Stimulated activated CD8-positive, alpha-beta memory T cell treated with anti-CD3 and anti-CD28 coated beads, Interleukin-7, amount 100 ng/mL, for 1 hour (primary cell): ENCODE measurements around the gene ASPSCR1.
"Not testable (repeated sequence)": the region's sequence is repeated elsewhere in the genome, so short reads cannot be mapped to it uniquely, and the experiment has no call there.

Source experiments
- DNase-seq, 2 donors: peaks; one replicate each; pipeline ENCODE4 v3.0.0-alpha.2; 2020; ENCODE audit warnings: low read depth in 2 of 2

Gene ASPSCR1

GRCh38 chr17:81941484-81942166, 35.8 kb upstream of the ASPSCR1 start:
- DNase-seq, result no peak

DNA sequence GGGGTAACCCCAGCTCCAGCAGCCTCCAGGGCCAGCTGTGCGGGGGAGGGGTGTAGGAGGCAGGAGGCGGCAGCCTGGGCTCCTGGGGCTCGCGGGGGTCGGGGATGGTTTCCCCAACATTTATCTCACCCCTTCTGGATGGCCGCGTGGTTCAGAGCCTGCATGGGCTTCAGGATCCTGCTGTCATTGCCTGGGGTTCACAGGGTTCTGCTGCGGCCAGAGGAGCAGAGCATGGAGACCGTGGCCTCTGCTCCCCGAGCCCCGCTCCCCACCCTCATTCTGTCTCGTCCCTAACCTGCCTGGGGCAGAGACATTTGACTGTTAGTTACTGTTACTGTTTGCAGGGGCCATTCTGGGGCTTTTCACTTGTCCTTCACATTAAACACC, 35.3 kb upstream of the ASPSCR1 start:
- DNase-seq, result no peak

GRCh38 chr17:81944858-81945257, 32.6 kb upstream of the ASPSCR1 start:
- no peak for DNase-seq

GRCh38 chr17:81947189-81947588, 30.2 kb upstream of the ASPSCR1 start, which contains the start of gene MYADML2:
Gene MYADML2 (minus strand): TSS chr17:81947233. CDS start chr17:81941741, 5,492 bp downstream.
- no peak for DNase-seq

GRCh38 chr17:81948635-81949378, 28.6 kb upstream of the ASPSCR1 start:
- DNase-seq, result no peak

- no peak for DNase-seq
These were observed 26.9 kb upstream of the ASPSCR1 start for GRCh38 chr17:81950501-81950900.

DNA sequence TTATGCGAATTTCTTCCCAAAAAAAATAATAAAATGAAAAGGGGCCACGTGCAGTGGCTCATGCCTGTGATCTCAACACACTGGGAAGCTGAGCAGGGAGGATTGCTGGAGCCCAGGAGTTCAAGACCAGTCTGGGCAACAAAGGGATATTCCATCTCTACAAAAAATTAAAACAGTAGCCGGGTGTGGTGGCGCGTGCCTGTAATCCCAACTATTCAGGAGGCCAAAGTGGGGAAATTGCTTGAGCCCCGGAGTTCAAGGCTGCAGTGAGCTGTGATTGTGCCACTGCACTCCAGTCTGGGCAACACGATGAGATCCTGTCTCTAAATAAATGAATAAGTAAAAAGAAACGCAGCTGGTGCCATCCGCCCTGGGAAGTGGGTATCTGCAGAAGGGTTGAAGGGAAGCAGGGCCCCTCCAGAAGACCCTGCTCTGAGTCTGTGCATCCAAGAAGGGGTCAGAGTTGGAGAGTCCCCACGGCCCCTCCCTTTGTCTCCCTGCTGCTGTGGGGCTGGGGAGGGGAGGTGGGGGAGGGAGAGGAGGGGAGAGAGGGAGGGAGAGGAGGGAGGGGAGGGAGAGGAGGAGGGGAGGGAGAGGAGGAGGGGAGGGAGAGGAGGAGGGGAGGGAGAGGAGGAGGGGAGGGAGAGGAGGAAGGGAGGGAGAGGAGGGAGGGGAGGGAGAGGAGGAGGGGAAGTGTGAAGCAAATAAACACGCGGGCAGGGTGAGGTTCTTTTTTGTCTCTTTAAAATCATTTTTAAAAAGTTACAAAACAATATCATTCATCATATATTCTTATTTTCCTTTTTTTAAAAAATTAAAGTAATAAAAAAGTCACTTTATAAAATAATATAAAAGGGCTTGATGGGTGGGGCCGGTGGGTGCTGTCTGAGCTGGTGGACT, 25.4 kb upstream of the ASPSCR1 start:
- no peak for DNase-seq

DNA sequence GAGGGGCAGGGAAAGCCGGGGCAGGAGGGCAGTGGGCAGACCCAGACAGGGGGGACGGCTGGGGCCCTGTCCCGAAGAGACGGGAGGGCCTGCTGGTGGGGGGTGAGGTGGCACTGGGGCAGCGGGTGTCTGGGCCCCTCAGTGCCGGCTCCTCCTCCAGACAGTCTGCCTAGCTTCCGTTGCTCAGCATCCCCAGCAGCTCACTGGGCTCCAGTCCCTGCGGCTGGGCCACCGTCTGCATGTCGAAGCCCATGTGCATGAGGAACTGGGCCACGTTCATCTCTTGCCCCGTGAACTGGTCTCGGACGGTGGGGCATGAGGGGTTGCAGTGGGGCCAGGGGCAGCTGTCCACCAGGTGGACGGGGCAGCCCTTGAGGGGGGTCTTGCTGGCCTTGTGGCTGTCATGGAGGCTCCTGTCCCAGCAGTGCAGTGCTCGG, 24.6 kb upstream of the ASPSCR1 start:
- DNase-seq, result no peak

- DNase-seq, result not testable (repeated sequence)
These were observed 24.0 kb upstream of the ASPSCR1 start for GRCh38 chr17:81953443-81953842.

GRCh38 chr17:81954131-81955057, 23.0 kb upstream of the ASPSCR1 start:
- DNase-seq, result no peak

DNA sequence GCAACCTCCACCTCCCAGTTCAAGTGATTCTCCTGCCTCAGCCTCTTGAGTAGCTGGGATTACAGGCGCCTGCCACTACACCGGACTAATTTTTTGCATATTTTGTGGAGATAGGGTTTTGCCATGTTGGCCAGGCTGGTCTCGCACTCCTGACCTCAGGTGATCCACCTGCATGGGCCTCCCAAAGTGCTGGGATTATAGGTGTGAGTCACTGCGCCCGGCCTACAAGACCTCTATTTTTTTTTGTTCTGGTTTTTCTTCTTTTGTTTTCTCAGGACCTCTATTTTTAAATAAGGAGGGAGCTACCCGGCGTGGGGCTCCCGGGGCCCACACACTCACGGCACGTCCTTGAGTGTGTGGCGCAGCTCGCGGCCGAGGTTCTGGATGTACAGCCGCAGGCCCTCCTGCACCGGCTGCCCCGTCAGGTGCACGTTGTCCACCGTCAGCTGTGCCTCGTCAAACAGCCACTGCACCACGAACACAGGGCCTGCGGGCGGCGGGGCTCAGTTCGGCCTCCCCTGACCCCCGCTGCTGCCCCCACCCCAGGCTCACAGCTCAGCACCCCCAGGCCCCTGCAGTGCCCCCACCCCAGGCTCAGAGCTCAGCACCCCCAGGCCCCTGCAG, 22.3 kb upstream of the ASPSCR1 start:
- DNase-seq, result no peak

DNA sequence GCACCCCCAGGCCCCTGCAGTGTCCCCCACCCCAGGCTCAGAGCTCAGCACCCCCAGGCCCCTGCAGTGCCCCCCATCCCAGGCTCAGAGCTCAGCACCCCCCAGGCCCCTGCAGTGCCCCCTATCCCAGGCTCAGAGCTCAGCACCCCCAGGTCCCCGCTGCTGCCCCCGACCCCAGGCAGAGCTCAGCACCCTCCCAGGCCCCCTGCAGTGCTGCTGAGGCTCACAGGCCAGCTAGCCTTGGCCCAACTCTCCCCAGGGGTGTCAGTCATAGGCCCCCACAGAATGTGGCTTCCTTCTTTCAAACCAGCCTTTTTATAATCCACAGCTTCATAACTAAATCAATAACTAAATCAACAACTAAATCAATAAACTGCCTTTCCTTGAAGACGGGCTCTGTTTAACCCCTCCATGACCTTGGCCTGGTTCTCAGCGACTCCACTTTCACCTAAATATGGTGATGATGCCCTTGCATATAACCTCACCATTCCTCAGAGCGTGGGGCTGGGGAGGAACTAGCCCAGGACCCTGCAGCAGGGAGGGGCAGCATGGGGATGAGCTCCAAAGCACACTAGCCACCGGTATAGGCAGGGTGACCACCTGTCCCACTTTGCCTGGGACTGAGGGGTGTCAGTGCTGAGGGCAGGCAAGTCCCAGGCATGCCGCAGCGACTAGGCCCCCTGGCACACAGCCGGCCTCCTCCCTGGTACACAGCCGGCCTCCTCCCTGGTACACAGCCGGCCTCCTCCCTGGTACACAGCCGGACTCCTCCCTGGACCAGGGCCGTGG, 21.5 kb upstream of the ASPSCR1 start:
- DNase-seq, result no peak

- DNase-seq, result no peak
These were observed 20.5 kb upstream of the ASPSCR1 start for GRCh38 chr17:81956607-81957589.

GRCh38 chr17:81957691-81958432, 19.6 kb upstream of the ASPSCR1 start:
- DNase-seq, result no peak

DNA sequence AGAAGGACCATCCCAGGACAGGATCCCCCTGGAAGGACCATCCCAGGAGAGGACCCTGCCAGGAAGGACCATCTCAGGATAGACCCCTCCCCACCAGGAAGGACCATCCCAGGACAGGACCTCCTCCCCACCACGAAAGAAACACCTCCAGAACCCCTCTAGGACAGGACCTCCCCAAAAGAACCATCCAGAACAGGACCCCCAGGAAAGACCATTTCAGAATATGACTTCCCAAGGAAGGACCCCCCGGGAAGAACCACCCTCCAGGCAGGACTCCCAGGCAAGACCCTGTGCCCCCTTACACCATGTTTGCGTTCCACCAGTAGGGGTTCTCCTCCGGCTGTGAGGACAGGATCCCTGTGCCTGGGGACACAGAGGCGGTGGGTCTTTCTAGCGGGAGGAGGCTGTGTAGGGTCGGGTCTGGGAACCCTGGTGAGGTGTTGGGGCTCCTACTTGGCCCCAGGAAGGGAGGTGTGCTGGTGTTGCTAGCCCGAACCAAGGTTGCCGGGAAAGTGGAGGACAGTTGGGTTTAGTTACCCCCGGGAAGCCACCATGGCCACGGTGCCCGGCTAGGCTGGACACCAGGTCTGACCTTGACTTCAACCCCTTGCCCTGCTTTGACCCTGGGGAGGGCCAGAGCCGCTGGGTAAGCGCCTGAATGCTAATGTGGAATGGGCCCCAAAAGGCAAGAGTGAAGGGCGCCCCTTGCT, 18.6 kb upstream of the ASPSCR1 start:
- no peak for DNase-seq

DNA sequence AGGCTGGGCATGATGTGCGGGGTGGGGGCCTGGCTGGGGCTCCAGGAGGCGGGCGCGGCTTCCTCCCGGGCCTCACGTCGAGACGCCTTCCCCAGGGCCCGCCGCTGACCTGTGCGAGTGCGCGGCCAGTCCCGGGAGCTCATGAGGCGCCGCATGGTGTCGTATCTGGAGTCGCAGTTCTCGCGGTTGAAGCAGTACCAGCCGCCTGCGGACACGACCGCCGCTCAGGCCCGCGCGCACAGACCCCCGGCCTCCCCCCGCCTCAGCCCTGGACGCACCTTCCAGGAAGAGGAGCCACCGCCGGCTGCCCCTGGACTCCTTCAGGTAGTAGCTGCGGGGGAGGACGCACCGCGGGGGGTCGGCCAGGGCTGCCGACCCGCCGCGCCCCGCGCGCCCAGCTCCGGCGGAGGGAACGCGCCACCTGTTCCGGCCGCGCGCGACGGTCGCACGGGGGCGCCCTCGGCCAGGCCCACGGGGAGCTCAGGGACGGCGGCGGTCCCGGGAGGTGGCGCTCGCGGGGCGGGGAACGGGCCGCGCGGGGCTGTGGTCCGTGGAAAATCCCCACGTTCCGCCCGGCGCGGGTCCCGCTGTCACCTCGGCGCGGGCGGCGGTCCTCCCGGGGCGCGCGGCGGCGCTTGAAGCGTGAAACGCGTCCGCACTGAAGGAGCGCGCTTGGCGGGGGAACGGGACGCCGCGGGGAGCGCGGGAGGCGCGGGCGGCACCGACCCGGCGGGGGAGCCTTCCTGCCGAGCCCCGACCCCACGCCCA, 17.9 kb upstream of the ASPSCR1 start:
- peak; percentile 67 to 70 for DNase-seq
